Glutamatergic neuron (in vitro differentiated cells): ENCODE results near the gene ANXA10. TPM values are rescaled to one million over a fixed set of nuclear protein-coding genes. Genes with fewer than 3 reads are reported as not detected.

Source experiments
- DNase-seq: peaks from one replicate; pipeline ENCODE4 v3.0.0; 2022
- H3K27ac Mint-ChIP-seq: one replicate; pipeline ENCODE4 v1.8.0; 2020; ENCODE audit warnings: mild to moderate bottlenecking, mixed read lengths, inconsistent platforms; ENCODE audit not compliant: unreplicated experiment
- H3K27me3 Mint-ChIP-seq: one replicate; pipeline ENCODE4 v1.8.0; 2020; ENCODE audit warnings: mild to moderate bottlenecking, moderate library complexity, mixed read lengths, inconsistent platforms; ENCODE audit not compliant: unreplicated experiment
- H3K36me3 Mint-ChIP-seq: one replicate; pipeline ENCODE4 v1.8.0; 2020; ENCODE audit warnings: mild to moderate bottlenecking, mixed read lengths, inconsistent platforms; ENCODE audit not compliant: unreplicated experiment
- H3K4me1 Mint-ChIP-seq: one replicate; pipeline ENCODE4 v1.8.0; 2020; ENCODE audit warnings: mild to moderate bottlenecking, low read depth, mixed read lengths, inconsistent platforms; ENCODE audit not compliant: unreplicated experiment
- H3K4me3 Mint-ChIP-seq: one replicate; pipeline ENCODE4 v1.8.0; 2020; ENCODE audit warnings: mild to moderate bottlenecking, mixed read lengths, inconsistent platforms; ENCODE audit not compliant: unreplicated experiment
- H3K9me3 Mint-ChIP-seq: one replicate; pipeline ENCODE4 v1.8.0; 2020; ENCODE audit warnings: mild to moderate bottlenecking, moderate library complexity, mixed read lengths, inconsistent platforms; ENCODE audit not compliant: unreplicated experiment
- total RNA-seq: library from RNA; stranded (reverse); fragmentation: NEBNext Ultra II Directional; extraction: Animal tissue kit (Norgen Biotek cat#: 25700); gene quantifications from one replicate; pipeline ENCODE4 v1.2.1, GENCODE V29; 2021; ENCODE audit not compliant: unreplicated experiment
- TF ChIP-seq, protein P1 (sequence below): fragments of 200-600 bp; sonication (generic); IDR thresholded peaks from one replicate; pipeline ENCODE4 v1.5.0; 2021; ENCODE audit not compliant: partially characterized antibody, unreplicated experiment

ANXA10 gene
- total RNA-seq, 1 donor from 2014 or later: not detected

DNA sequence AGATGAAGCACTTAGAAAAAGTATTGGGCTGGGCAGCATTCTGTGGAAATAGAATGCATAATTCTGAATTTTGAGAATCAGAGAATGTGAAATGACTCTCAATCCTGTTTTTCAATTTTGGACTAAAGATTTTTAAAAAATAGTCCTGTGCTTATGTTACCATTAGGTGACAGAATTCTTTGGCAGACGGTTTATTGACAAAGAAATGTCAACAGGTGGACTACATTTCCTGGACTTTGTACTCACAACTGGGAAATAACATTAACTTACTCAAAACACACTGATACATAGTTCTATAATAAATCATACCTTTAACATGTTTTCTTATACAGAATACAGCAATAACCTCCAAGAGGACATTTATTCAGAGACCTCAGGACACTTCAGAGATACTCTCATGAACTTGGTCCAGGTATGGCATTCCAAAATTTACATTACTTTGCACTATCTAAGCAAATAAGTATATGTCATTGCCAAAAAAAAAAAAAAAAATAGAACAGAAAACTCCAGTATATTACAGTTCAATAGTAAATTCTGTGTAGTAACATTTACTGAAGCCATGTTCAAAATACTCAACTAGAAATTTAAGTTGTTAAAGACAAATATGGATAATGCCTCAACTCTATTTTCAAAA is 72.7 kb downstream of the ANXA10 start:
- no peaks in the 10 kb centered on the region for H3K27me3 Mint-ChIP-seq
- H3K9me3 Mint-ChIP-seq: peaks cover 3% of the 10 kb centered on the region
- TF ChIP-seq, protein P1, sequence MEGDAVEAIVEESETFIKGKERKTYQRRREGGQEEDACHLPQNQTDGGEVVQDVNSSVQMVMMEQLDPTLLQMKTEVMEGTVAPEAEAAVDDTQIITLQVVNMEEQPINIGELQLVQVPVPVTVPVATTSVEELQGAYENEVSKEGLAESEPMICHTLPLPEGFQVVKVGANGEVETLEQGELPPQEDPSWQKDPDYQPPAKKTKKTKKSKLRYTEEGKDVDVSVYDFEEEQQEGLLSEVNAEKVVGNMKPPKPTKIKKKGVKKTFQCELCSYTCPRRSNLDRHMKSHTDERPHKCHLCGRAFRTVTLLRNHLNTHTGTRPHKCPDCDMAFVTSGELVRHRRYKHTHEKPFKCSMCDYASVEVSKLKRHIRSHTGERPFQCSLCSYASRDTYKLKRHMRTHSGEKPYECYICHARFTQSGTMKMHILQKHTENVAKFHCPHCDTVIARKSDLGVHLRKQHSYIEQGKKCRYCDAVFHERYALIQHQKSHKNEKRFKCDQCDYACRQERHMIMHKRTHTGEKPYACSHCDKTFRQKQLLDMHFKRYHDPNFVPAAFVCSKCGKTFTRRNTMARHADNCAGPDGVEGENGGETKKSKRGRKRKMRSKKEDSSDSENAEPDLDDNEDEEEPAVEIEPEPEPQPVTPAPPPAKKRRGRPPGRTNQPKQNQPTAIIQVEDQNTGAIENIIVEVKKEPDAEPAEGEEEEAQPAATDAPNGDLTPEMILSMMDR: no peak
- peaks cover 5% of the 10 kb centered on the region for H3K36me3 Mint-ChIP-seq
- H3K4me3 Mint-ChIP-seq: no peak overlapping the region
- no peaks in the 10 kb centered on the region for H3K4me1 Mint-ChIP-seq
- DNase-seq: no peak
- H3K27ac Mint-ChIP-seq: no peak overlapping the region

DNA sequence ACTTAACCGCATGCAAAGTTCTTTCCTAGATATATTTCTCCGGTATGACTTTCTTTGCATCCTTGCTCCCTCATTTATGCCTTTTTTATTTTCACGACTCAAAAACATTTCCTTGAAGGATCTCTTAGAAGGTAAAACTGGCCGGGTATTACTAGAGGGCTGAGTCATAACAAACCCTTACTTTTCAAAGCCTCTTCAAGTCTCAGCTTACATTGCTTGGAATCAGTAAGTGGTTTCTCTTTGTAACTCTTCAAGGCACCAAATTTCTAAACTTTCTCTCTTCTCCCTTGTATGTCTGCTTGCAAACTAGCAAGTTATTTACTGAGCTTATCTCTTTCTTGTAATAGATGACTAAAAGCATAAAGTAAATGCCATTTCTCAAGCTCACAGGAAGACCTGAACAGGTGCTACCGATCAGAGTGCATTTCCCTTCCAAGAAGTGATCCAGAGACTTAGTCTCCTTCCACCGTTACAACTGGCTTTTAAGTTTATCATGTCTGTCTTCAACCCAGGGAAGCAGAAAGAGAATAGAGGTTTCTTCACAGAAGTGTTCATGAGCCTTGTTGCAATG is 75.5 kb downstream of the ANXA10 start:
- H3K27me3 Mint-ChIP-seq: no peaks in the 10 kb centered on the region
- H3K4me3 Mint-ChIP-seq: no peak overlapping the region
- H3K4me1 Mint-ChIP-seq: no peaks in the 10 kb centered on the region
- H3K36me3 Mint-ChIP-seq: no peaks in the 10 kb centered on the region
- DNase-seq: no peak
- no peak overlapping the region for H3K27ac Mint-ChIP-seq
- TF ChIP-seq, protein P1: no peak
- H3K9me3 Mint-ChIP-seq: no peaks in the 10 kb centered on the region

DNA sequence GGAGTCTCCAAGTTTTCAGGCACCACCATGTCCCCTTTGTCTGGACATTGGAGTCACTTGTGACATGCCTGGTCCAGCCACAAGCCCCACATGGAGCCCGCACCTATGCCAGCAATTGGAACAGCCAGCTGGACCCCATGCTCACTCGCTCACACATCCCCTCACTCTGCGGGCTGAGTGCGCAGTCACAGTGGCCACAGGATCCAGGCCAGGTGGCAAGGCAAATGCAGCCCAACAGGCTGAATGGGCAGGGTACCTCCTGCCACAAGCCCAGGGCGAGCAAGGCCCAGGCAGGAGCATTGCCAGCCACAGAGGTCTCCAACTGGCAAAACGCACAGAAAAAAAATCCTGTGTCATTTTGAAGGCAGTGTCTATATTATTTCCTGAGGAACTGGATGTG is 82.0 kb downstream of the ANXA10 start:
- H3K27me3 Mint-ChIP-seq: no peaks in the 10 kb centered on the region
- no peaks in the 10 kb centered on the region for H3K36me3 Mint-ChIP-seq
- DNase-seq: no peak
- TF ChIP-seq, protein P1: no peak
- no peaks in the 10 kb centered on the region for H3K4me1 Mint-ChIP-seq
- no peak overlapping the region for H3K4me3 Mint-ChIP-seq
- no peaks in the 10 kb centered on the region for H3K9me3 Mint-ChIP-seq
- H3K27ac Mint-ChIP-seq: no peak overlapping the region

DNA sequence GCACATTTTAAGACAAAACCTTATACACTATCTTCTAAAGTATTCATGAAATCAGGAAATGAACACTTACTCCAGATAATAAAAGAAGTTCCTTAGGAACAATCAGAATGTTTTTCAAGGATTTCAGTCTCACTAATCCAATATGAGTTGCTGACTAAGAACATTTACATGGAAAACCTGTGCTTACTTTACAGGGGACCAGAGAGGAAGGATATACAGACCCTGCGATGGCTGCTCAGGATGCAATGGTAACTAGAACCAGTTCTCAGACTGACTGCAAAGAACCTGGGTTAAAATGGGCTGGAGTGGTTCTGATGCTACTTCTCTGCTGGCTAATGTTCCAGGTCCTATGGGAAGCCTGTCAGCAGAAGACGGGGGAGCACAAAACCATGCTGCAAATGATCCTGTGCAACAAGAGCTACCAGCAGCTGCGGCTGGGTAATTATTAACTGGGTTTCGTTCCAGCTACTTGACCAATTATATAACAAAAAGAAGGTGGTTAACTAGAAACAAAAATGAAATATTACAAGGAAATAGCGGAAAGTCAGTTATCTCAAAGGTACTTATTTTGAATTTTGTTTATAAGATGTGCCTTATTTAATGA is 85.3 kb downstream of the ANXA10 start:
- Mint-ChIP-seq H3K27me3 (no peaks in the 10 kb centered on the region), H3K4me3 (no peak overlapping the region), H3K9me3 (no peaks in the 10 kb centered on the region), H3K36me3 (no peaks in the 10 kb centered on the region), H3K4me1 (no peaks in the 10 kb centered on the region), H3K27ac (no peak overlapping the region)
- DNase-seq: no peak
- TF ChIP-seq, protein P1: no peak
